K562 (cell line): ENCODE measurements around the gene SEC24A. TPM values are rescaled to one million over a fixed set of nuclear protein-coding genes. Genes with fewer than 3 reads are reported as not detected.

Experiments
- ATAC-seq: fragments of 200-7000 bp; cut with Tn5 transposase; 3 replicates; pipeline ENCODE4 v1.9.1; 2020; ENCODE audit warnings: moderate library complexity
- BruUV-seq: library from RNA; stranded (reverse); fragments of 400-500 nt; replicated peaks from 2 replicates; lab custom pipeline; 2021; lab: Mats Ljungman, UMichigan
- CTCF ChIA-PET: fragments of 300-600 bp; formaldehyde crosslinking; extraction: SDS; loops from one replicate; lab custom pipeline; 2021; ENCODE audit warnings: low intra/inter-chr PET ratio; lab: Yijun Ruan, JAX
- POLR2A ChIA-PET: fragments of 300-600, 350-650 bp; sonication (Branson Sonifier 250); formaldehyde crosslinking; extraction: SDS; loops from one replicate; lab custom pipeline; 2021; ENCODE audit warnings: antibody characterized with exemption, inconsistent platforms; lab: Yijun Ruan, JAX
- DNase-seq, 4 experiments: peaks; one replicate each; pipeline versions ENCODE4 v3.0.0 to v3.0.0-alpha.2; 2011 to 2018; ENCODE audit warnings: low spot score in 3 of 4, mixed read lengths in 3 of 4; ENCODE audit errors: extremely low read depth in 1 of 4
- FAIRE-seq: peaks from 2 replicates; lab custom pipeline; 2011; peaks lifted over from hg19 to GRCh38; lab: Jason Lieb, UNC
- H2AFZ ChIP-seq: 2 replicates; pipeline ENCODE4 v1.6.0; 2011; ENCODE audit warnings: low read depth, low read length, control low read depth, inconsistent platforms
- H3K27ac ChIP-seq: fragments of 200-600 bp; 3 replicates; pipeline ENCODE4 v1.8.0; 2011; ENCODE audit warnings: low read depth, mild to moderate bottlenecking, control low read depth, inconsistent platforms, low read length, moderate library complexity, mixed read lengths; ENCODE audit errors: extremely low read depth
- H3K27me3 ChIP-seq, 2 experiments: fragments of 300-600 bp in 1 of 2; 2 replicates in 1 of 2; 3 replicates in 1 of 2; pipeline versions ENCODE4 v1.6.0 to v1.8.0; 2011; ENCODE audit warnings: inconsistent platforms in 2 of 2, low read length in 2 of 2, mild to moderate bottlenecking in 1 of 2, mixed read lengths in 1 of 2, moderate library complexity in 1 of 2; ENCODE audit not compliant: control insufficient read depth in 2 of 2, insufficient read depth in 2 of 2
- H3K36me3 ChIP-seq: fragments of 300-600 bp; 3 replicates; pipeline ENCODE4 v1.8.0; 2011; ENCODE audit warnings: mild to moderate bottlenecking, low read length, inconsistent platforms; ENCODE audit not compliant: control insufficient read depth, insufficient read depth
- H3K4me1 ChIP-seq, 2 experiments: fragments of 200-600 bp in 1 of 2; replicated peaks in 1 of 2; 2 replicates in 1 of 2; 3 replicates in 1 of 2; pipeline versions ENCODE4 v1.5.1 to v1.8.0; 2011; ENCODE audit warnings: inconsistent platforms in 2 of 2, low read length in 2 of 2, mild to moderate bottlenecking in 1 of 2, mixed read lengths in 1 of 2, moderate library complexity in 1 of 2; ENCODE audit not compliant: control insufficient read depth in 2 of 2, insufficient read depth in 2 of 2
- H3K4me2 ChIP-seq: 2 replicates; pipeline ENCODE4 v1.6.1; 2011; ENCODE audit warnings: low read length, control low read depth, inconsistent platforms, mixed read lengths; ENCODE audit not compliant: insufficient read depth
- H3K4me3 ChIP-seq: fragments of 200-600 bp; sonication (generic), shearing (Covaris generic); 2 replicates; pipeline ENCODE4 v1.5.1; 2016; ENCODE audit warnings: control low read depth, inconsistent platforms
- H3K79me2 ChIP-seq: fragments of 200-600 bp; 3 replicates; pipeline ENCODE4 v1.8.0; 2011; ENCODE audit warnings: low read length, inconsistent platforms; ENCODE audit not compliant: control insufficient read depth, insufficient read depth
- H3K9ac ChIP-seq, 2 experiments: 2 replicates each; pipeline versions ENCODE4 v1.6.0 to v1.6.1; 2011; ENCODE audit warnings: low read depth in 2 of 2, low read length in 2 of 2, control low read depth in 1 of 2, inconsistent platforms in 1 of 2, mild to moderate bottlenecking in 1 of 2, mixed read lengths in 1 of 2; ENCODE audit not compliant: insufficient read depth in 1 of 2
- H3K9me1 ChIP-seq: one replicate; pipeline ENCODE4 v1.6.0; 2011; ENCODE audit warnings: inconsistent platforms, mild to moderate bottlenecking, low read length, moderate library complexity; ENCODE audit not compliant: control insufficient read depth, insufficient read depth
- H3K9me3 ChIP-seq: replicated peaks from 2 replicates; pipeline ENCODE4 v1.5.1; 2011; ENCODE audit warnings: low read depth, low read length, inconsistent platforms; ENCODE audit not compliant: control insufficient read depth, insufficient read depth
- H4K20me1 ChIP-seq: replicated peaks from 2 replicates; pipeline ENCODE4 v1.6.1; 2011; ENCODE audit warnings: low read length, inconsistent platforms, mixed read lengths; ENCODE audit not compliant: control insufficient read depth, insufficient read depth
- CREB1 ChIP-seq, 2 experiments: sonication (generic) in 1 of 2; formaldehyde crosslinking in 1 of 2; IDR thresholded peaks; 2 replicates each; pipeline versions ENCODE4 v1.6.1 to v1.8.0; 2012 to 2022; ENCODE audit warnings: inconsistent platforms in 1 of 2, mild to moderate bottlenecking in 1 of 2, missing genetic modification reagents in 1 of 2, moderate library complexity in 1 of 2
- RAD51 ChIP-seq: fragments of 450-650 bp; IDR thresholded peaks from 2 replicates; pipeline ENCODE4 v1.7.1; 2016; ENCODE audit warnings: low read depth, mild to moderate bottlenecking, borderline replicate concordance
- SRSF9 ChIP-seq: fragments of 200-400 bp; formaldehyde crosslinking; IDR thresholded peaks from 2 replicates; pipeline ENCODE4 v1.6.1; 2017; ENCODE audit warnings: low read depth, low read length, borderline replicate concordance
- ZNF311 ChIP-seq: fragments of 250-450 bp; sonication (Bioruptor Pico); IDR thresholded peaks from 2 replicates; pipeline ENCODE4 v1.4.0; 2020; ENCODE audit warnings: mild to moderate bottlenecking, moderate library complexity
- ZNF384 ChIP-seq: IDR thresholded peaks from 2 replicates; pipeline ENCODE4 v1.6.1; 2012; ENCODE audit warnings: low read depth, low read length, improper control_type of control experiment
- WGBS: fragments of 100-300 bp; shearing (Covaris generic); methylation state at CpG from one replicate; pipeline ENCODE4 v1.1.6; 2016; ENCODE audit warnings: low coverage, mixed read lengths; ENCODE audit not compliant: insufficient coverage; ENCODE audit errors: missing lambda C conversion rate; 5-methylcytosine and 5-hydroxymethylcytosine counted together
- in situ Hi-C: fragments of 300-500 bp; cut with MboI; formaldehyde crosslinking; loops from 4 replicates; pipeline ENCODE4 v1.15.0; 2018; ENCODE audit warnings: inconsistent platforms, mixed read lengths
- intact Hi-C: fragments of 100-400 bp; cut with micrococcal nuclease; formaldehyde crosslinking; loops from 2 replicates; pipeline ENCODE4 v1.14.2; 2022
- polyA plus RNA-seq, 8 experiments: library from polyadenylated mRNA; depleted of rRNA in 4 of 8; stranded (reverse) in 5 of 8; unstranded in 3 of 8; fragments of >200 nt; fragmentation: Nextera tagmentation in 2 of 8; fragmentation: Illumina TruSeq in 1 of 8; extraction: Ambion mirVana in 2 of 8; extraction: Trizol in 1 of 8; gene quantifications; 2 replicates each; pipeline versions ENCODE4 v1.2.1 to v1.2.3, GENCODE V29; 2011 to 2014; ENCODE audit warnings: inconsistent platforms in 1 of 8, missing spikeins in 1 of 8
- total RNA-seq, 7 experiments: library from RNA; depleted of rRNA in 6 of 7; stranded (reverse); fragments of >200 nt in 6 of 7; fragmentation: Illumina TruSeq in 2 of 7; extraction: Trizol in 2 of 7; gene quantifications; 2 replicates each; pipeline versions ENCODE4 v1.2.1 to v1.2.3, GENCODE V29; 2011 to 2021; ENCODE audit warnings: low replicate concordance in 1 of 7

The SEC24A gene
- total and polyA plus RNA-seq, 9 of the 15 experiments (the other 6 are each of a cell fraction or from before 2014, with no cell fraction given), result 7.9 to 36.5 (median 17.5) TPM

GRCh38 chr5:134610725-134611124, 37.9 kb upstream of the SEC24A start:
- no TSS peak for BruUV-seq
- ATAC-seq (no peak), DNase-seq (no peak), FAIRE-seq (peak; percentile 61)
- H3K4me3 ChIP-seq, result no peak overlapping the region
- in situ Hi-C loops, result loop anchor here (10.0 kb wide), 1 partner anchor 1826 kb away; no protein-coding TSS in a partner anchor
- ChIA-PET POLR2A (interaction anchor here (0.6 kb wide), 1 partner anchor 24 kb away, joined by 4 read pairs; no protein-coding TSS in a partner anchor), CTCF (no interaction called here)
- H3K27ac ChIP-seq, result no peak overlapping the region
- H3K36me3 ChIP-seq, result peaks cover 73% of the 10 kb centered on the region
- H3K9ac ChIP-seq, result no peak overlapping the region
- no peaks in the 10 kb centered on the region for H3K27me3 ChIP-seq
- H4K20me1 ChIP-seq, result no peaks in the 10 kb centered on the region
- TF ChIP-seq ZNF384 (peak; percentile 58; the same call in 1 of the 2 replicates), CREB1 (IDR thresholded peaks at IDR 0.05) (no peak), CREB1 (CRISPR knock-in tag; IDR thresholded peaks at IDR 0.05) (no peak)
- no peak overlapping the region for H3K4me2 ChIP-seq
- no peak overlapping the region for H2AFZ ChIP-seq
- intact Hi-C loops, result no loop called here
- H3K9me1 ChIP-seq, result no peaks in the 10 kb centered on the region
- no peaks in the 10 kb centered on the region for H3K4me1 ChIP-seq
- no peaks in the 10 kb centered on the region for H3K79me2 ChIP-seq
- no peaks in the 10 kb centered on the region for H3K9me3 ChIP-seq

DNA sequence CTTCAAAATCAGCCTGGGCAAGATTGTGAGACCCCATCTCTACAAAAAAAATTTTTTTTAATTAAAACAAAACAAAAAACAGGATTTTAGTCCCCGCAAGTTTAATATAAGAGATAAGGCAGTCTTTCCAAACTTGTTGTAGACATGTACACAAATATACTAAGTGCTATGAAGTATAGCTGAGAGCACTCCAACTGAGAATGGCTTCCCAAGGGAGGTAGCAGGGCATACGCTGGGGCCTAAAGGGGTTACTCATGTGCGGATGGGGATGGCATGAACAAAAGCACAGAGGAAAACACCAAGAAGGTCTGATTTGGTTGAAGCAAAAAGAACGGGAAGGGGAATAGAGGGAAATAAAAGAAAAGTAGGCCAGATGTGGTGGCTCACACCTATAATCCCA, 37.1 kb upstream of the SEC24A start:
- TF ChIP-seq ZNF311 (CRISPR knock-in tag) (no peak), RAD51 (no peak), SRSF9 (no peak)
- WGBS, result 90% methylated on average over 4 of the region's 4 CpGs
- intact Hi-C loops (no loop called here), in situ Hi-C loops (loop anchor here (10.0 kb wide), 1 partner anchor 1827 kb away; no protein-coding TSS in a partner anchor)
- H3K9me3 ChIP-seq, result no peaks in the 10 kb centered on the region
- BruUV-seq, result no TSS peak
- no peak overlapping the region for H3K4me2 ChIP-seq
- H3K27me3 ChIP-seq, result no peaks in the 10 kb centered on the region
- H3K9me1 ChIP-seq, result no peaks in the 10 kb centered on the region
- H3K4me1 ChIP-seq, result no peaks in the 10 kb centered on the region
- ATAC-seq (no peak), FAIRE-seq (peak; percentile 35), DNase-seq (no peak)
- H4K20me1 ChIP-seq, result no peaks in the 10 kb centered on the region
- POLR2A ChIA-PET, result no interaction called here
- no peak overlapping the region for H2AFZ ChIP-seq
- no peak overlapping the region for H3K9ac ChIP-seq
- H3K36me3 ChIP-seq, result peaks cover 67% of the 10 kb centered on the region
- H3K79me2 ChIP-seq, result no peaks in the 10 kb centered on the region
- H3K4me3 ChIP-seq, result no peak overlapping the region
- H3K27ac ChIP-seq, result no peak overlapping the region
- CTCF ChIA-PET, result no interaction called here
